Fibroblast of skin of back (primary cell): ENCODE data around the gene CACNA1A.
A peak's percentile ranks its signal among the peaks of the same experiment; 100 is the strongest.

Source experiments
- DNase-seq: peaks from one replicate; pipeline ENCODE4 v3.0.0-alpha.2; 2013

CACNA1A gene

DNA sequence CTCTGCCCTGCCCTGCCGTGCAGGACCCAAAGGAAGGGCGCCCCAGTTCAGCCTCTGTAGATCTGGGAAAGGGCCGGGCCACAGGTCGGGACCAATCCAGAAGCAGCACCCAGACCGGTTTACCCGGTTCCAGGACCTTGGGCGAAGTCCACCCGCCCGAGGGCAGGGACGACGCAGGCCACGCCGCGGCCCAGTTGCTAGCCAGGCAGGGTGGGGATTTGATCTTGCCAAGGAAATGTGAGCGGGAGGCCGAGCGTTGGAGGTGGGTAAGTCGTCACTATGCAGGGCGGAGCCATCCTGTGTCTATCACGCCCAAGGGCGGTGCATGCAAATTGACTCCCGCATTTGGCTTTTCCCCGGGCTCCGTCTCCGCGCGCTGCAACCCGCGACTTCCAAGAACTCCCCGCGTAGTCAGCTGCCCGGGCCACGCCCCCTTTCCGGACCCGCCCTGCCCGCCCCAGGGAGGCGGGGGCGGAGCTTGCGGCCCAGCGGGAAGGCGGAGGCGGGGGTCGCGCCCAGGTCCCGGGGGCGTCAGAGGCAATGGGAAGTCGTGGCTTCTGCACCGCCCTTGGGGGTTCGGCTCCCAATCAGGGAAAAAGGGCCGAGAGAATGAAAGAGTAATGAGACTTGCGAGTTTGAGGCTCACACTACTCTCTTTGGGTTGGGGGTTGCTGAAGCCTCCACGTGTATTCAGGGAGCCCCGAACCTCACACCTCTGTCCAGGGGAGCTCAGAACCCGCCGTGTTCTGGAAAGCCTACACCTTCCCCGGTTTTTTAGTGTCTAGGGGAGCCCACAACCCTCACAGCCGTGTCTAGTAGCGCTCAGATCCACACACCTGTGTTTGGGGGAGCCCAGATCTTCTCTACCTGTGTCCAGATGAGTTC lies 343.3 kb downstream of the CACNA1A start:
- DNase-seq, result peak; percentile 95

GRCh38 chr19:13160557-13160956 lies 345.7 kb downstream of the CACNA1A start:
- DNase-seq, result peak; percentile 38

DNA sequence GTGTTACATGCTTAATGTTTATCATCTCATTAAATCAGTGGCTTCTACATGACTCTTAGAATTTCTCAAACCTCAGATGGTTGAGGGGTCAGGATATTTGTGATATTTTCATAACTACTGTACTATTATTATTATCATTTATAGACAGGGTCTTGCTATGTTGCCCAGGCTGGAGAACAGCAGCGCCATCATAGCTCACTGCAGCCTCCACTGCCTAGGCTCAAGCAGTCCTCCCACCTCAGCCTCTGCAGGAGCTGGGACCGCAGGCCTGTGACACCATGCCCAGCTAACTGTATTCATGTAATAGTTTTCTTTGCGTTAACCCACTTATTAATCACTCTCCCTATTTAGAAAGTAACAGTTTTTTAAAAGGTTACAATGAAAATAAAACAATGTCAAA lies 346.6 kb downstream of the CACNA1A start:
- DNase-seq, result no peak
